Adrenal gland (tissue), 5 donors: ENCODE measurements around the gene ZNF780B.

Source experiments
- POLR2A ChIP-seq, 2 donors: fragments of 450-650 bp; IDR thresholded peaks; one replicate each; pipeline ENCODE4 v1.6.1; 2017; ENCODE audit warnings: antibody characterized with exemption in 2 of 2, mild to moderate bottlenecking in 2 of 2, moderate library complexity in 1 of 2
- TF ChIP-seq, protein P1 (sequence below), 6 experiments: fragments of 450-650 bp in 4 of 6; fragments of 200-600 bp in 2 of 6; sonication (generic) in 1 of 6; IDR thresholded peaks; 1 replicate in 5 of 6; 2 replicates in 1 of 6; pipeline versions ENCODE4 v1.5.1 to v1.8.0; 2016 to 2021; ENCODE audit warnings: antibody characterized with exemption in 6 of 6, mild to moderate bottlenecking in 2 of 6, moderate library complexity in 1 of 6
- donor health status: DM: no; HTN: no; CAD: no.

DNA sequence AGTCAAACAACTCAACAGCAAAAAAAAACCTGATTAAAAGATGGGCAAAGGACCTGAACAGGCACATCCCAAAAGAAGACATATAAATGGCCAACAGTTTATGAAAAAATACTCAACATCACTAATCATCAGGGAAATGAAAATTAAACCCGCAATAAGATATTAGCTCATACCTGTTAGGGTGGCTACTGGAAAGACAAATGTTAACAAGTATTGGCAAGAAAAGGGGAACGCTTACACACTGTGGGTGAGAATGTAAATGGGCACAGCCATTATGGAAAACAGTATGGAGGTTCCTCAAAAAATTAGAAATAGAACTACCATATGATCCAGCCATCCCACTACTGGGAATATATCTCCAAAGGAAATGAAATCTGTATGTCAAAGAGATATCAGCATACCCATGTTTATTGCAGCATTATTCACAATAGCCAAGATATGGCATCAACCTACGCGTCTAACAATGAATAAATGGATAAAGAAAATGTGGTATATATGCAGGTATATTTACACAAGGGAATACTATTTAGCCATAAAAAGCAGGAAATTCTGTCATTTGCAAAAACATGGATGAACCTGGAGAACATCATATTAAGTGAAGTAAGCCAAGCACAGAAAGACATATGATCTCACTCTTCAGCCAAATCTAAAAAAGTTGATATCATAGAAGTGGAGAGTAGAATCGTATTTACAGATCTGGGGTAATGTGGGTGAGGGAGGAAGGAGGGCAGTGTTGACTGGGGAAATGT, 32.4 kb upstream of the ZNF780B start:
- TF ChIP-seq, protein P1, sequence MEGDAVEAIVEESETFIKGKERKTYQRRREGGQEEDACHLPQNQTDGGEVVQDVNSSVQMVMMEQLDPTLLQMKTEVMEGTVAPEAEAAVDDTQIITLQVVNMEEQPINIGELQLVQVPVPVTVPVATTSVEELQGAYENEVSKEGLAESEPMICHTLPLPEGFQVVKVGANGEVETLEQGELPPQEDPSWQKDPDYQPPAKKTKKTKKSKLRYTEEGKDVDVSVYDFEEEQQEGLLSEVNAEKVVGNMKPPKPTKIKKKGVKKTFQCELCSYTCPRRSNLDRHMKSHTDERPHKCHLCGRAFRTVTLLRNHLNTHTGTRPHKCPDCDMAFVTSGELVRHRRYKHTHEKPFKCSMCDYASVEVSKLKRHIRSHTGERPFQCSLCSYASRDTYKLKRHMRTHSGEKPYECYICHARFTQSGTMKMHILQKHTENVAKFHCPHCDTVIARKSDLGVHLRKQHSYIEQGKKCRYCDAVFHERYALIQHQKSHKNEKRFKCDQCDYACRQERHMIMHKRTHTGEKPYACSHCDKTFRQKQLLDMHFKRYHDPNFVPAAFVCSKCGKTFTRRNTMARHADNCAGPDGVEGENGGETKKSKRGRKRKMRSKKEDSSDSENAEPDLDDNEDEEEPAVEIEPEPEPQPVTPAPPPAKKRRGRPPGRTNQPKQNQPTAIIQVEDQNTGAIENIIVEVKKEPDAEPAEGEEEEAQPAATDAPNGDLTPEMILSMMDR (IDR thresholded peaks at IDR 0.05) = no peak
- no peak for TF ChIP-seq POLR2A (IDR thresholded peaks at IDR 0.05)
